ENCODE results near the gene SAMD8. TPM values are rescaled to one million over a fixed set of nuclear protein-coding genes. Genes with fewer than 3 reads are reported as not detected.

SAMD8 gene
- total and polyA plus RNA-seq, 10 of the 15 experiments (the other 5 are each of a cell fraction or from before 2014, with no cell fraction given) = 2.8 to 26.0 (median 9.3) TPM

GRCh38 chr10:75230600-75231038, 119.2 kb downstream of the SAMD8 start (continued):
- TF ChIP-seq CUX1 (IDR thresholded peaks at IDR 0.05; ENCODE audit: insufficient replicate concordance, low read depth, low read length) (no peak), POU2F2 (IDR thresholded peaks at IDR 0.05; ENCODE audit: borderline replicate concordance, low read depth, low read length) (no peak), EP300 (IDR thresholded peaks at IDR 0.05; ENCODE audit: borderline replicate concordance in 1 of 2, control insufficient read depth in 1 of 2, low read depth in 2 of 2, low read length in 2 of 2) (no peak), FOS (IDR thresholded peaks at IDR 0.05; ENCODE audit: borderline replicate concordance, extremely low read depth, insufficient read length) (no peak), E2F8 (IDR thresholded peaks at IDR 0.05; ENCODE audit: low read depth, partially characterized antibody) (no peak), NKRF (conservative IDR thresholded peaks at IDR 0.05) (no peak), RBBP5 (conservative IDR thresholded peaks at IDR 0.05) (no peak), NFIC (IDR thresholded peaks at IDR 0.05; ENCODE audit: low read depth, low read length) (no peak), SUZ12 (IDR thresholded peaks at IDR 0.05; ENCODE audit: unreplicated experiment) (no peak), PBX3 (IDR thresholded peaks at IDR 0.05; ENCODE audit: insufficient replicate concordance, low read depth, low read length) (peak; percentile 86), TBL1XR1 (IDR thresholded peaks at IDR 0.05; ENCODE audit: low read depth, low read length) (no peak), RB1 (IDR thresholded peaks at IDR 0.05; ENCODE audit: borderline replicate concordance) (peak; percentile 40; the same call in 1 of the 2 replicates), WRNIP1 (IDR thresholded peaks at IDR 0.05; ENCODE audit: borderline replicate concordance, low read depth, low read length) (0 out of 2 replicates have a peak, but pooled peaks have one; percentile 23), ZNF622 (IDR thresholded peaks at IDR 0.05) (no peak), MTA3 (IDR thresholded peaks at IDR 0.05; ENCODE audit: borderline replicate concordance, low read length) (no peak), ESRRA (IDR thresholded peaks at IDR 0.05; ENCODE audit: low read length) (no peak), MYC (IDR thresholded peaks at IDR 0.05; ENCODE audit: insufficient read depth, insufficient read length, insufficient replicate concordance, low read length, severe bottlenecking) (no peak), HDAC2 (IDR thresholded peaks at IDR 0.05) (no peak), MAX (IDR thresholded peaks at IDR 0.05; ENCODE audit: low read depth, low read length) (no peak)

All from GM12878 (cell line).